LNCaP clone FGC (cell line): ENCODE results near the gene DNAJC11.

Source experiments
- DNase-seq: peaks from one replicate; pipeline ENCODE4 v3.0.0-alpha.2; 2011; ENCODE audit warnings: low read depth
- H3K4me3 ChIP-seq: 2 replicates; pipeline ENCODE4 v1.5.1; 2011; ENCODE audit warnings: mild to moderate bottlenecking, low read depth, low read length, control low read depth
- TF ChIP-seq, protein P1 (sequence below): IDR thresholded peaks from 2 replicates; pipeline ENCODE4 v1.5.1; 2012; ENCODE audit warnings: mild to moderate bottlenecking; ENCODE audit not compliant: control insufficient read depth, insufficient read depth; ENCODE audit errors: extremely low read depth

DNAJC11 gene

DNA sequence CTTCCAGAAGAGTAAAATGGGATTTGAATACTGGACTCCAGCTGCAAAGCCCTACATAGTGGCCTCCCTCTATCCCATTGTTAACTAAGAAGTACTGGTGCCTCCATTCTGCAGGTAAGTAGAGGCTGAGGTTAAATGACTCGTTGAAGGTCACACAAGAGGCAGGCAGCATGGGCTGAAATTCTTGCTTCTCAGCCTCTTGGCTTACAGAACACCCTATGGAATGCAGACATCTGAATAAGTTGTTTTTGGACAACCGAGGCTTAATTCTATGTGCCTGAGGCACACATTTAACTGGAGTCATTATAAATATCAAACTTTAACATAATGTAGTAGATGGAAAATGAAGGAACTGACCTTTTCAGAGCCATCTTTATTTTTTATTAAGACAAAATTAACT lies 5.7 kb downstream of the DNAJC11 start:
- DNase-seq, result no peak
- TF ChIP-seq, protein P1, sequence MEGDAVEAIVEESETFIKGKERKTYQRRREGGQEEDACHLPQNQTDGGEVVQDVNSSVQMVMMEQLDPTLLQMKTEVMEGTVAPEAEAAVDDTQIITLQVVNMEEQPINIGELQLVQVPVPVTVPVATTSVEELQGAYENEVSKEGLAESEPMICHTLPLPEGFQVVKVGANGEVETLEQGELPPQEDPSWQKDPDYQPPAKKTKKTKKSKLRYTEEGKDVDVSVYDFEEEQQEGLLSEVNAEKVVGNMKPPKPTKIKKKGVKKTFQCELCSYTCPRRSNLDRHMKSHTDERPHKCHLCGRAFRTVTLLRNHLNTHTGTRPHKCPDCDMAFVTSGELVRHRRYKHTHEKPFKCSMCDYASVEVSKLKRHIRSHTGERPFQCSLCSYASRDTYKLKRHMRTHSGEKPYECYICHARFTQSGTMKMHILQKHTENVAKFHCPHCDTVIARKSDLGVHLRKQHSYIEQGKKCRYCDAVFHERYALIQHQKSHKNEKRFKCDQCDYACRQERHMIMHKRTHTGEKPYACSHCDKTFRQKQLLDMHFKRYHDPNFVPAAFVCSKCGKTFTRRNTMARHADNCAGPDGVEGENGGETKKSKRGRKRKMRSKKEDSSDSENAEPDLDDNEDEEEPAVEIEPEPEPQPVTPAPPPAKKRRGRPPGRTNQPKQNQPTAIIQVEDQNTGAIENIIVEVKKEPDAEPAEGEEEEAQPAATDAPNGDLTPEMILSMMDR, result no peak
- no peak overlapping the region for H3K4me3 ChIP-seq

DNA sequence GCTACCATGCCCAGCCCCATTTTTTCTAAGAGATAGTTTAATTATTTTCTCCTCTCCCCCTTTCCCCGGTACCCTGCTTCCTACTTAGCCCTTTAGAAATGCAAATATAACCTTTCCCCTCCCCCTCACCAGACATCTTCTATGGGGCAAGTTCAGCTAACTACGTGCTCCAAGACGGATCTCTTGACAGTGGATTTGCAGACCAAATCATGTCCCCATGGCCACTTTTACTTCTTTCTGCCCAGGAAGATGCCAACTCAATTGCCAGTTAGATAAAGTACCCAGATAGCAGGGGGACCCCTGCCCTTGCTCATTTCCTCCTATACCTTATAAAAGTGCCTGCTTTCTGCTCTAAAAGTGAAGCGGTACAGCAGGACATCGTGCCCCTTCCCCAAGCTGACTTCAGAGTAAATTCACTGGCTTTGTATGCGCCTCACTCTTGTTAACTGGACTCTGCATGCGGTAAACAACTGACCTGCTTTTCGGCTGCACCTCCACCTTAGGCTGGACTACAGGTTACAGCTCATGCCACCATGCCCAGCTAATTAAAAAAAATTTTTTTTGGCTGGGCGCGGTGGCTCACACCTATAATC lies 7.4 kb downstream of the DNAJC11 start:
- TF ChIP-seq, protein P1, result no peak
- no peak for DNase-seq
- H3K4me3 ChIP-seq, result no peak overlapping the region

DNA sequence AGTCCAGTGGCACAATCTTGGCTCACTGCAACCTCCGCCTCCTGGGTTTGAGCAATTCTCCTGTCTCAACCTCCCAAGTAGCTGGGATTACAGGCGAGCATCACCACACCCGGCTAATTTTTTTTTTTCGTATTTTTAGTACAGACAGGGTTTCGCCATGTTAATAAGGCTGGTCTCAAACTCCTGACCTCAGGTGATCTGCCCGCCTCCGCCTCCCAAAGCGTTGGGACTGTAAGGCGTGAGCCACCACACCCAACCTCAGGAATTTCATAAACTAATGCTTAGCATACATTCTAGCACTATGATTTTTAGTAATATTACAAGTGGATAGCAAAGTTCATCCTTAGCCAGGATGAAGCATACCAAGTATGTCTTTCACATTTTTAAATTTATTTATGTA lies 8.7 kb downstream of the DNAJC11 start:
- DNase-seq, result no peak
- TF ChIP-seq, protein P1, result no peak
- H3K4me3 ChIP-seq, result no peak overlapping the region

DNA sequence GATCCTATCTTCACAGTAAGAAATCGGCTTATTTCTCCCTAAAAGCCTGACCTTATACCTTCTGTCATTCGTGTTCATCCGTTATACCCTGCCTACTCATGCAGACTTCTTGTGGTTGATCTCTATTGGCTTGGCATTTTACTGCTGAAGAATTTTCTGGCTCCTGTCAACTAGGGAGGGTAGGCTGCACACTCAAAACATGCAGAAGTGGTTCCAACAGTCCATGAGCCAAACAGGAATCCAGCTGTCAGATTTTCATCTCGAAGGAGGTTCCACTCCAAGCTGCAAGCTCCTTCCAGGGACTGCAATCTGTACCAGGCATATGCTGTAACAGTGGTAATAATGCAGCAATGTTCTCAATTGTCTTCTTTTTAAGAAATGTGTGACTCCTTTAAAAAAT lies 10.1 kb downstream of the DNAJC11 start:
- no peak for DNase-seq
- H3K4me3 ChIP-seq, result no peak overlapping the region

DNA sequence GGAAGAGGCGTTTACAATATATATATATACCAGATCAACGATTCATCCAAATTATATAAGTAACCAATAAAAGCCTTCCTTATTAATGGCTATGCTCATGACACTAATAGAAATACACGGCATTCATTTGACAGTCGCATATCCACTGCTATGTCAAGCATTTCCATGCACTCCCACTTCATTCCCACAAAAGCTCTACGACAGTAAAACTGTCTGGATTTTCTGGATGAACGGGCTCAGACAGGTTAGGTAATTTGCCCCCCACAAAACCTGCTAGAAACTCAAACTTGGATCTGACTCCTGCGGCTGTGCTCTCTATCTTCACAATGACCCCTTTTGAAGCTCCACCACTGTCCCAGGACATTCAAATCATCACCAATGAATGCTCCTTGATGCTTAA lies 11.4 kb downstream of the DNAJC11 start:
- no peak overlapping the region for H3K4me3 ChIP-seq
- no peak for DNase-seq
- TF ChIP-seq, protein P1, result no peak

More for the DNA sequence above, 10.1 kb downstream of the DNAJC11 start:
- TF ChIP-seq, protein P1, result no peak

DNA sequence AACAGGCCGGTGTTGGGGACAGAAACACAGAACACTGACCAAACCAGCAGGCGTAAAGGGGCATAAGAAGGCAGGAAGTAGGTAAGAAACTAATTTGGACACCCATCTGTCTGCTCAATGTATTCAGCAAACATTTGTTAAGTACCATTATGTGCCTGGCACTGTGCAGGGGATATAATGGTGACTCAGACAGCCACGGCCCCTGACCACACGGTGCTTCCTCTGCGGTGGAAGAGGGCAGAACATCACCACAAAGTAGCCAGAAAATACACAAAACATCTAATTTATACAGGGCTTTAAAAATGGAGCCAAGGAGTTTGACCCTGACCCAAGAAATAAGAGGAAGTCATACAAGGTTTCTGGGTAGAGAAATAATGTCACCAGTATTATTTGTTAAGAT lies 12.9 kb downstream of the DNAJC11 start:
- TF ChIP-seq, protein P1, result no peak
- DNase-seq, result no peak
- H3K4me3 ChIP-seq, result no peak overlapping the region

DNA sequence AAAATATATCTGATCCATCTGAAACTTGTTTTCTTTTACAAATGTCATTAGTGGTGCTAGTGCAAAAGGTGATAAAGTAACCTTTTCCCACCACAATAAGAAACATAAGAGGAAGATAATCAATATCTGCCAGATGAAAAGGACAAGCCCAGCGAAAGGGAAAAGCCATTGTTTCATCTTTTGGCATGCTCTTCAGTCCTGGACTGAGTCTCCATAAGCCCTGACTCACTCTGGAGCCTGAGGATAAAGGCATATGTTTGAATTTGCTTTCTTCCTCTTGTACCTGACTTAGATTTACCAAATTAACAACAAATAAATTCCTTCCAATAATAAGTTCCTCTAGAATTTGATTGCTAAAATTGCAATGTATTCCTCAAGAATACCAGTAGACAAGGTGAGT lies 13.6 kb downstream of the DNAJC11 start:
- H3K4me3 ChIP-seq, result no peak overlapping the region
- no peak for DNase-seq
- TF ChIP-seq, protein P1, result no peak
